Measurements from ENCODE around the gene UBXN7. TPM values are rescaled to one million over a fixed set of nuclear protein-coding genes. Genes with fewer than 3 reads are reported as not detected.

The UBXN7 gene
- polyA plus RNA-seq, 1 of the 3 experiments (the other 2 are of a cell fraction) = 6.4 TPM

- H3K9ac ChIP-seq = no peak overlapping the region
- H4K20me1 ChIP-seq (ENCODE audit: insufficient read depth) = no peaks in the 10 kb centered on the region
- no peak for DNase-seq
- H3K36me3 ChIP-seq (replicated peaks in 1 of 2; ENCODE audit: control insufficient read depth in 1 of 2, insufficient read depth in 2 of 2, low read length in 1 of 2) = no peaks in the 10 kb centered on the region
- H3K27ac ChIP-seq (ENCODE audit: low read depth in 2 of 2, low read length in 1 of 2) = no peak overlapping the region; a peak in 1 of 4 replicates
- no peaks in the 10 kb centered on the region for H3K4me1 ChIP-seq (ENCODE audit: control insufficient read depth in 1 of 2, insufficient read depth in 2 of 2, low read depth in 1 of 2, low read length in 1 of 2)
- ChIA-PET POLR2A (no interaction called here), CTCF (no interaction called here)
- no peaks in the 10 kb centered on the region for H3K27me3 ChIP-seq (ENCODE audit: insufficient read depth)
- no peak overlapping the region for H3K4me3 ChIP-seq (ENCODE audit: low read depth in 2 of 2, low read length in 1 of 2)
- H3F3A ChIP-seq (replicated peaks; ENCODE audit: insufficient read depth) = no peaks in the 10 kb centered on the region
- no peak overlapping the region for H2AFZ ChIP-seq (ENCODE audit: low read depth)
- H3K9me2 ChIP-seq = no peaks in the 10 kb centered on the region
- H3K4me2 ChIP-seq = no peak overlapping the region
- TF ChIP-seq, protein P1, sequence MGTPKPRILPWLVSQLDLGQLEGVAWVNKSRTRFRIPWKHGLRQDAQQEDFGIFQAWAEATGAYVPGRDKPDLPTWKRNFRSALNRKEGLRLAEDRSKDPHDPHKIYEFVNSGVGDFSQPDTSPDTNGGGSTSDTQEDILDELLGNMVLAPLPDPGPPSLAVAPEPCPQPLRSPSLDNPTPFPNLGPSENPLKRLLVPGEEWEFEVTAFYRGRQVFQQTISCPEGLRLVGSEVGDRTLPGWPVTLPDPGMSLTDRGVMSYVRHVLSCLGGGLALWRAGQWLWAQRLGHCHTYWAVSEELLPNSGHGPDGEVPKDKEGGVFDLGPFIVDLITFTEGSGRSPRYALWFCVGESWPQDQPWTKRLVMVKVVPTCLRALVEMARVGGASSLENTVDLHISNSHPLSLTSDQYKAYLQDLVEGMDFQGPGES (IDR thresholded peaks at IDR 0.05; ENCODE audit: low read depth, low read length) = no peak
- TF ChIP-seq POLR2AphosphoS5 (IDR thresholded peaks at IDR 0.05; ENCODE audit: low read depth, low read length) = no peak
- no peak for TF ChIP-seq REST (IDR thresholded peaks at IDR 0.05; ENCODE audit: low read depth, low read length)
- no peak for TF ChIP-seq RAD21 (IDR thresholded peaks at IDR 0.05; ENCODE audit: low read length)
- TF ChIP-seq EZH2phosphoT487 (IDR thresholded peaks at IDR 0.05; ENCODE audit: borderline replicate concordance, low read depth) = no peak
- TF ChIP-seq EP300 (IDR thresholded peaks at IDR 0.05; ENCODE audit: borderline replicate concordance in 1 of 2, low read depth in 1 of 2, low read length in 1 of 2) = no peak
- no peak; the same call in 1 of the 2 replicates for TF ChIP-seq JUND (IDR thresholded peaks at IDR 0.05)
- TF ChIP-seq, protein P2, sequence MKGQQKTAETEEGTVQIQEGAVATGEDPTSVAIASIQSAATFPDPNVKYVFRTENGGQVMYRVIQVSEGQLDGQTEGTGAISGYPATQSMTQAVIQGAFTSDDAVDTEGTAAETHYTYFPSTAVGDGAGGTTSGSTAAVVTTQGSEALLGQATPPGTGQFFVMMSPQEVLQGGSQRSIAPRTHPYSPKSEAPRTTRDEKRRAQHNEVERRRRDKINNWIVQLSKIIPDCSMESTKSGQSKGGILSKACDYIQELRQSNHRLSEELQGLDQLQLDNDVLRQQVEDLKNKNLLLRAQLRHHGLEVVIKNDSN (IDR thresholded peaks at IDR 0.05; ENCODE audit: borderline replicate concordance, low read depth) = no peak
- TF ChIP-seq TCF12 (IDR thresholded peaks at IDR 0.05) = no peak
- no peak for TF ChIP-seq MEF2A (IDR thresholded peaks at IDR 0.05; ENCODE audit: borderline replicate concordance, low read depth)
- TF ChIP-seq RCOR1 (IDR thresholded peaks at IDR 0.05; ENCODE audit: low read length) = no peak
- no peak for TF ChIP-seq GABPA (IDR thresholded peaks at IDR 0.05; ENCODE audit: low read depth)
- TF ChIP-seq MAX (IDR thresholded peaks at IDR 0.05; ENCODE audit: low read depth) = no peak
- no peak for TF ChIP-seq SMC3 (IDR thresholded peaks at IDR 0.05; ENCODE audit: low read depth, low read length)
- H3K9me3 ChIP-seq = no peaks in the 10 kb centered on the region
- 75% methylated on average over 7 of the region's 7 CpGs for WGBS (ENCODE audit: low lambda C conversion rate)
- H3K79me2 ChIP-seq (ENCODE audit: insufficient read depth) = no peaks in the 10 kb centered on the region
These were observed 91.1 kb downstream of the UBXN7 start for GRCh38 chr3:196341137-196341536.

Data from SK-N-SH (cell line).